Mammary epithelial cell (primary cell): Measurements from ENCODE around the gene SLIT3.

Experiments
- CTCF ChIP-seq, 2 donors: IDR thresholded peaks in 1 of 2; conservative IDR thresholded peaks in 1 of 2; 2 replicates each; pipeline ENCODE4 v1.5.1; 2011 to 2012; ENCODE audit warnings: inconsistent platforms in 2 of 2, low read length in 2 of 2, mild to moderate bottlenecking in 2 of 2, control low read depth in 1 of 2, low read depth in 1 of 2; ENCODE audit not compliant: insufficient read depth in 1 of 2; ENCODE audit errors: extremely low read depth in 1 of 2
- EZH2 ChIP-seq: IDR thresholded peaks from 2 replicates; pipeline ENCODE4 v1.6.1; 2012; ENCODE audit warnings: low read length, inconsistent platforms, borderline replicate concordance

- TF ChIP-seq CTCF (conservative IDR thresholded peaks at IDR 0.05 in 1 of 2, IDR thresholded peaks at IDR 0.05 in 1 of 2; ENCODE audit: extremely low read depth in 1 of 2, insufficient read depth in 1 of 2, low read depth in 1 of 2, low read length in 2 of 2), result no peak
- no peak for TF ChIP-seq EZH2
Observed at GRCh38 chr5:168693883-168694282, 607.1 kb downstream of the SLIT3 start.
